Right renal pelvis (tissue), 4 donors: ENCODE results near the gene PLXNC1. TPM values are rescaled to one million over a fixed set of nuclear protein-coding genes. Genes with fewer than 3 reads are reported as not detected.
"Not testable (repeated sequence)": the region's sequence is repeated elsewhere in the genome, so short reads cannot be mapped to it uniquely, and the experiment has no call there.

Source experiments
- DNase-seq, 4 donors: peaks; one replicate each; pipeline ENCODE4 v3.0.0-alpha.2; 2013; ENCODE audit warnings: low read depth in 4 of 4, low spot score in 3 of 4, missing footprints in 1 of 4
- polyA plus RNA-seq, 4 donors: library from polyadenylated mRNA; unstranded; fragments of 120-200 nt; gene quantifications; one replicate each; pipeline ENCODE4 v1.2.1, GENCODE V29; 2013; ENCODE audit not compliant: insufficient read length in 4 of 4

PLXNC1 gene
- polyA plus RNA-seq, 4 donors = 5.7 to 9.0 (median 7.1) TPM

GRCh38 chr12:94284859-94285258, 136.5 kb downstream of the PLXNC1 start:
- no peak for DNase-seq

- DNase-seq = no peak
These were observed 137.7 kb downstream of the PLXNC1 start for GRCh38 chr12:94285943-94286582.

- no peak for DNase-seq
These were observed 138.3 kb downstream of the PLXNC1 start for GRCh38 chr12:94286583-94287244.

GRCh38 chr12:94287245-94287628, 138.9 kb downstream of the PLXNC1 start:
- no peak for DNase-seq

DNA sequence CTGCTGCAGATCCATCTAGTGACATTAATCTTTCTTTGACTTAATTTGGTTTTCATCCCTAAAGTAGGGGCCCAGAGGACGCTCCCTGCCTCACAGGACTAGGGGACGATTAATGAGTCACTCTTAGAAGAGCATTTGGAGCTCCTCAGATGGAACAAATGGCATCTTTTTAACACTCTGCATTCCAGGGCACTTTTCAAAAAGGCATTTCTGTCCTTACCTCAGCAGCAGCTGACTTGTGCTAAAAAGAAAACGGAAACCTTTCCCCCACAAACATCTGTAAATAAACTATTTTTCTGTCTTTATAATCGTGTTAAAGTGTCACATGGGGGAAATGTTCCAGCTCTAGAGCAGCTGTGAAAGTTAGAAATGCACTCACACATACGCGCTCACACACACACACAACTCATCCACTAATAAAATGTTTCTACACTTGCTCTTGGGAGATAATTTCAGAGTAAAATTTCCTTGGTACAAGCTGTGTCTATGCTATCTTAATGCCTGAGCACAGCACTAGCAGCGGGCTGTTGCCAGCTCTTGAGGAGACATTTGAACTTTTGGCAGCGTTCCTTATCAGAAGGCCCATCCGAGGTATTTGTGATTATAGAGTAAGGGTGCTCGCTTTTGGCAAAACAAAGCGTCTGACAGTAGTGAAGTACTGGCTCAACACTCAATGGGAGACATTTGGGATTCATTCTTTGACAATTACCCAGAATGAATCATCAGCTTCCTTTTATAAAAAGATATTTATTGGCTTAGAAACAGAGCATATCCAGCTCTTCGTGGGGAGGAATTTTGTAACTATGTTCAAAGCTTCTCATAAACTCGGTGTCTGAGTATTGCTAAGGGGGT, 141.3 kb downstream of the PLXNC1 start:
- no peak for DNase-seq

GRCh38 chr12:94290353-94290752, 142.0 kb downstream of the PLXNC1 start:
- no peak for DNase-seq

DNA sequence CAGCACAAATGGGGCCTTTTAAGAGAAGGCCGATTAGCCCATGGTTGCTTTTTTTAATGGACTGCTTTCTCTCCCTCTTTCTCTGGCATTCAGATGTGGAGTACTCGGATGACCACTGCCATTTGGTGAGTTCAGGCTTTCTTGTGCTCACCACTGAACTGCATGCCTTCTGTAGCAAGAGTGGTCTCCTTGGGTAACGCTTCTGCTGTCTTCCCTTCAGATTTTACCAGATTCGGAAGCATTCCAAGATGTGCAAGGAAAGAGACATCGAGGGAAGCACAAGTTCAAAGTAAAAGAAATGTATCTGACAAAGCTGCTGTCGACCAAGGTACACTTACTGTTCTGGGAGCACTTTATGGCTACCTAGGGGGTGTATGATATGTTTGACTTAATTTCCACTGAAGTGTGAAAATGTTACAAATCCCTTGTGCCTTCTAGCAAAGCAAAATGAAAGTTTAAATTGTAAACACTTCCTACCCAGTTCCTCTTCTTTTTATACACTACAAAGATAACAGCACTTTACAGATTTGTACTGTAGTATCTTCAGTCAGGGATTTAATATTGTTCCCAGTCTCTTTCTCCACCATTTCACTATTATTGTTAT, 148.8 kb downstream of the PLXNC1 start:
- no peak for DNase-seq

DNA sequence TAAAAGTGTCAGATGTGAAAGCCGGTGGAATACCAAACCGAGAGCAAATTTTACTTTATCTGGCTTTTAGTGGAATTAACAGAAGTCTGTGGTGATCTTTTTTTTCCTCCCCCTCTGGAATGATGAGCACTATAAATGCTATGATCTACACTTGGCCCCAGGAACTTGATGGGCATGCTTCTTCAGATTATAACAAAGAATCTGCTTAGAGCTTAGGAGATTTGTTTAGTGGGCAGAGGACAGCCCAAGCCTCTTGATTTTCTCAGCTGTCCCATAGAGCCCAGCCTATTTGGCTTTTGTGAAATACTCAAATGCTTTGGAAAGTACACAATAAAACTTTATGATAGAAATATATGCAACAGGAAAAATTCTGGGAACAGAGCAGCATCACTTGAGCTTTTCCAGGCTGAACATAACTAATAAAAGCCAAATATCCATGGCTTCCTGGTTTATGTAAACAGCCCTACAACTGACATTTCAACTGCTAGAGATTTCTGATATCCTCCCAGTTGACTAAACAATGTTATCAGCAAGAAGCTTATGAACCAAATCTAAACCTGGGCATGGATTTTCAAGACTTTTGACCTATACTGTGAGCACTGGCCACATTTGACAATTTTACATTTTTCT, 149.6 kb downstream of the PLXNC1 start:
- DNase-seq = no peak

DNA sequence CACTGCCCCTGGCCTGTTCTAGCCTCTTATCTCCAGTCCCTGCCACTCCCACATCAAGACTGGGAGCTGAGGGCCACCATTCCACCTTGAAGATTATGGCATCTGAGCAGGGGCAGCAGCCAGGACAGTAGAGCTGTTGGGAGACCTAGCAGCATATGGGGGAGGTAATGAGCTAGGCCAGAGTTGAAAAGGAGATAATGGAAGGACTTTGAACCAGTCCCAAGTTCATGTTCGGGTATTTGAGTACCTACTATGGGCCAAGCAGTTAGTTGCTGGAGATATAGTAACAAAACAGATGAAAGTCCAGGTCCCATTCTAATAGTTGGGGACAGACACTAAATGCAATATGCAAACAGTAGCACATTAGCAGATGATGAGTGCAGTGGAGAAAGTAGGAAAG, 151.5 kb downstream of the PLXNC1 start:
- no peak for DNase-seq

- no peak for DNase-seq
These were observed 155.6 kb downstream of the PLXNC1 start for GRCh38 chr12:94304012-94304411.

DNA sequence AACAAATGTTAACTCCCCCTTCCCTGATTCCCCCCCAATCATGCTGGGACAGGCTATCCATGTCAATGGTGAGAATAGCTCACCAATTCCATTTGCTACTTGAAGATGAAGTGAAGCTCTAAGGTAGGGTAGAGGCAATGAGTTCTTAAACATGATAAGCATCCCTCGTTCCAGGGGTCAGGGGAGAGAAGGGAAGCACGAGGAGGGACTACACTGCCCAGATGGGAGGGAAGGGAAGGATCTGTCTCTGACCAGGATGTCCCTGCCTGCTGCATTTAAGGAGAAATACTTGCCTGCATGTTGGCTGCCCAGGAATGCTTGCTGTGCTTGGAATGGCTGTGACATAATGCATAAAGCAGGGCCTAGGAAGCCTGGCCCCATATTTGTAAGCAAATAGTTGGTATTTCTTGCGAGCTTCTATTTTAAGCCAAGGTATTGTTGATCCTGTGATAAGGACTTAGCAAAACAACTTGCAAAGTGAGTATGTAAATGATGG, 156.2 kb downstream of the PLXNC1 start:
- no peak for DNase-seq

GRCh38 chr12:94305130-94305957, 157.0 kb downstream of the PLXNC1 start:
- DNase-seq = no peak

DNA sequence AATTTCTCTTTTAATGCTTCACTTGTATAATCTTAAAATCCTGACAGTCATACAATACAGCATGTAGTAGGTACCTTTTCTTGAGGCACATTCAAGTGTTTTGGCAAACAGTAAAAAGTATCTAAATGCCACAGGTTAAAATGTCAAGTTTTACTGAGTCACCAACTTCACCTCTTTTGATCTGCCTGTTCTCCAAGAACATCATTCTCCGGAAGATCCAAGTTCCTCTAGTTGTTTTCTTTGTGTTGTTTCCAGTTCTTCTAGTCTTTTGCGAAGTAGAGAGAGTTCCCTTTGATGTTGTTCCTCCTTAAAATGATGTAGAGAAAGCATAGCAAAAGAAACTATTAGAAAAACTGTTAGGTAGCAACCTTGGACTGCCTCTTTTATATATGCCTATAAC, 160.2 kb downstream of the PLXNC1 start:
- DNase-seq = no peak

- DNase-seq = no peak
These were observed 161.0 kb downstream of the PLXNC1 start for GRCh38 chr12:94309373-94309772.

DNA sequence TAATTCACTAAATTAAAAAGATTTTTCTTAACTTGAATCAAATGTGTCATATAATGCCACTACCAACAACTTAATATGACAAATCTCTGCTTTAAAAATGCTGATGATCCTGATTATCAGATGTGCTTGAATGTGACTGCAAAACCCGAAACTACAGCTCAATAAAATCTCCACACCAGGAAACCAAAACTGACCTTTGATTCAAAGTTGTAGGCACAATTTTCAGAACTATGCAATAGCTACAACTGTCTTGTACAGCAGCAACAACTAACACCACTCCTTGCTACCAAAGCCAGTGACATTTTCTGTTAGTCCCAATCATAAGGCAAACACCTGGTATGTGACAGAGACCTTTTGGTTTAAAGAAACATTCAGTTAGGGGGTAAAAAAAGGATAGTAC, 164.0 kb downstream of the PLXNC1 start:
- no peak for DNase-seq

DNA sequence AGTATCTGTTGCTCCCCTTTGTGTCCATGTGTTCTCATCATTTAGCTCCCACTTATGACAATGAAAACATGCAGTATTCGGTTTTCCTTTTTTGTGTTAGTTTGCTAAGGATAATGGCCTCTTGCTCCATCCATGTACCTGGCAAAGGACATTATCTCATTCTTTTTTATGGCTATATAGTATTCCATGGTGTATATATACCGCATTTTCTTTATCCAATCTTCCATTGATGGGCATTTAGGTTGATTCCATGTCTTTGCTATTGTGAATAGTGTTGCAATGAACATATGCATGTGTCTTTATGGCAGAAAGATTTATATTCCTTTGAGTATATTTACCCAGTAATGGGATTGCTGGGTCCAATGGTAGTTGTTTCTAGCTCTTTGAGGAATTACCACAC, 168.2 kb downstream of the PLXNC1 start:
- not testable (repeated sequence) for DNase-seq

- no peak for DNase-seq
These were observed 169.8 kb downstream of the PLXNC1 start for GRCh38 chr12:94318181-94318580.

DNA sequence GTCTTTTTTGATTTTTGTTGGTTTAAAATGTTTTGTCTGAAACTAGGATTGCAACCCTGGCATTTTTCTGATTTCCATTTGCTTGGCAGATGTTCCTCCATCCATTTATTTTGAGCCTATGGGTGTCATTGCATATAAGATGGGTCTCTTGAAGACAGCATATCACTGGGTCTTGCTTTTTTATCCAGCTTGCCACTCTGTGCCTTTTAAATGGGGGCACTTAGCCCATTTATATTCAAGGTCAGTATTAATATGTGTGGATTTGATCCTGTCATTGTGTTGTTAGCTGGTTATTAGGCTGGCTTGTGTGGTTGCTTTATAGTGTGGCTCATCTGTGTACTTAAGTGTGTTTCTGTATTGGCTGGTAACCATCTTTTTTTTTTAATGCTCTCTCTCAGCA, 171.7 kb downstream of the PLXNC1 start:
- no peak for DNase-seq

DNA sequence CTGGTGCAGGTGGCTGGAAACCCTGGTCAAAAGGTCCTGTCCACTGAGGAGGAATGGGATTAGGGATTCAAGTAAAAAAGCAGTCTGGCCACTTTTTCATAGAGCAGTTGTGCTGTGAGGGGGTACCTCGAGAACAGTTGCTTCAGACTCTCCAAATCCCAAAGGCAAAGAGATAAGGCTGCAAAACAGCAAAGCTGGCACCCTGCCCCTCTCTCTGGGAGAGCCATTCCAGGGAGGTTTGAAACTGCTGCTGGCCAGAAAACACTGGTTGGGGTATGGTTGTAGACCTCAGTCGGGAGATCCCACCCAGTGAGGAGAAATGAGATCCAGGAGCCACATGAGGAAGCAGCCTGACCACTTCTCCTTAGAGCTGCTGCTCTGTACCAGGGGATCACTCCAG, 174.0 kb downstream of the PLXNC1 start:
- DNase-seq = no peak

DNA sequence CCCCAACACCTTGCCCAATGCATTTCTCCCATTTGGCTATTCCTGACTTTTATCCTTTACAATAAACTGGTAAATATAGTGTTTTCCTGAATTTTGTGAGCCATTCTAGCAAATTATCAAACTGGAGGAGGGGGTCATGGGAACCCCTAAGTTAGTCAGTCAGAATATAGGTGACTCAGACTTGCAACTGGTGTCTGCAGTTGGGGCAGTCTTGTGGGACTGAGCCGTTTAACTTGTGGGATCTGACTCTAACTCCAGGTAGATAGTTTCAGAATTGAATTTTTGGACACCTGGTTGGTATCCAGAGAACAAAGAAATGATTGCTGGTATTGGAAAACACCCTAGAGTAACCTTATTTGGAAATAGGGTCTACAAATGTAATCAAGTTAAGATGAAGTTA, 177.9 kb downstream of the PLXNC1 start:
- no peak for DNase-seq
